SK-N-SH treated with all-trans-retinoic acid at 6 μM for 48 hours (cell line): ENCODE measurements around the gene CSE1L.
A peak's percentile ranks its signal among the peaks of the same experiment; 100 is the strongest.

Experiments
- ATAC-seq: fragments of 200-7000 bp; cut with Tn5 transposase; 3 replicates; pipeline ENCODE4 v1.9.1; 2020; ENCODE audit warnings: mild to moderate bottlenecking, moderate library complexity
- BACH2 ChIP-seq: fragments of 250-450 bp; sonication (Bioruptor Pico); IDR thresholded peaks from 2 replicates; pipeline ENCODE4 v1.9.0; 2021; ENCODE audit warnings: mild to moderate bottlenecking, borderline replicate concordance
- CSDC2 ChIP-seq: fragments of 250-450 bp; sonication (Bioruptor Pico); IDR thresholded peaks from 2 replicates; pipeline ENCODE4 v1.5.0; 2020; ENCODE audit warnings: mild to moderate bottlenecking, moderate library complexity
- CSRNP3 ChIP-seq: fragments of 250-450 bp; sonication (Bioruptor Pico); IDR thresholded peaks from 2 replicates; pipeline ENCODE4 v1.5.1; 2021; ENCODE audit warnings: mild to moderate bottlenecking, moderate library complexity
- ESRRG ChIP-seq: fragments of 250-450 bp; sonication (Bioruptor Pico); IDR thresholded peaks from 2 replicates; pipeline ENCODE4 v1.6.1; 2021; ENCODE audit warnings: mild to moderate bottlenecking
- GLIS3 ChIP-seq: fragments of 250-450 bp; sonication (Bioruptor Pico); IDR thresholded peaks from 2 replicates; pipeline ENCODE4 v1.5.0; 2020; ENCODE audit warnings: mild to moderate bottlenecking, moderate library complexity
- ISL1 ChIP-seq: fragments of 250-450 bp; sonication (Bioruptor Pico); IDR thresholded peaks from 2 replicates; pipeline ENCODE4 v2.1.2; 2022; ENCODE audit warnings: mild to moderate bottlenecking, moderate library complexity
- OSR1 ChIP-seq: fragments of 250-450 bp; sonication (Bioruptor Pico); IDR thresholded peaks from 2 replicates; pipeline ENCODE4 v1.8.0; 2022; ENCODE audit warnings: moderate library complexity, mild to moderate bottlenecking, inconsistent platforms
- POU6F1 ChIP-seq: fragments of 250-450 bp; sonication (Bioruptor Pico); IDR thresholded peaks from 2 replicates; pipeline ENCODE4 v1.8.0; 2021; ENCODE audit warnings: low read depth, mild to moderate bottlenecking, moderate library complexity, borderline replicate concordance
- PPARA ChIP-seq: fragments of 250-450 bp; sonication (Bioruptor Pico); IDR thresholded peaks from 2 replicates; pipeline ENCODE4 v1.5.0; 2020; ENCODE audit warnings: mild to moderate bottlenecking, borderline replicate concordance
- RARB ChIP-seq: fragments of 250-450 bp; sonication (Bioruptor Pico); IDR thresholded peaks from 2 replicates; pipeline ENCODE4 v1.8.0; 2021; ENCODE audit warnings: mild to moderate bottlenecking, moderate library complexity
- SNAI2 ChIP-seq: fragments of 250-450 bp; sonication (Bioruptor Pico); IDR thresholded peaks from 2 replicates; pipeline ENCODE4 v1.5.0; 2020; ENCODE audit warnings: mild to moderate bottlenecking, moderate library complexity
- TSHZ2 ChIP-seq: fragments of 250-450 bp; sonication (Bioruptor Pico); IDR thresholded peaks from 2 replicates; pipeline ENCODE4 v1.5.0; 2020; ENCODE audit warnings: mild to moderate bottlenecking, moderate library complexity
- ZC3H10 ChIP-seq: fragments of 250-450 bp; sonication (Bioruptor Pico); IDR thresholded peaks from 2 replicates; pipeline ENCODE4 v1.5.1; 2021; ENCODE audit warnings: mild to moderate bottlenecking, moderate library complexity
- ZFP3 ChIP-seq: fragments of 250-450 bp; sonication (Bioruptor Pico); IDR thresholded peaks from 2 replicates; pipeline ENCODE4 v1.5.0; 2020; ENCODE audit warnings: mild to moderate bottlenecking, moderate library complexity
- ZFP30 ChIP-seq: fragments of 450-650 bp; formaldehyde crosslinking; IDR thresholded peaks from 2 replicates; pipeline ENCODE4 v1.5.0; 2022; ENCODE audit warnings: mild to moderate bottlenecking, moderate library complexity
- ZNF70 ChIP-seq: fragments of 450-650 bp; formaldehyde crosslinking; IDR thresholded peaks from 2 replicates; pipeline ENCODE4 v1.5.0; 2020; ENCODE audit warnings: mild to moderate bottlenecking, moderate library complexity
- ZNF8 ChIP-seq: fragments of 450-650 bp; formaldehyde crosslinking; IDR thresholded peaks from 2 replicates; pipeline ENCODE4 v1.5.0; 2020; ENCODE audit warnings: mild to moderate bottlenecking, moderate library complexity
- TF ChIP-seq, protein P1 (sequence below): fragments of 250-450 bp; sonication (Bioruptor Pico); IDR thresholded peaks from 2 replicates; pipeline ENCODE4 v1.5.1; 2020; ENCODE audit warnings: low read depth, mild to moderate bottlenecking, moderate library complexity
- TF ChIP-seq, protein P2 (sequence below): fragments of 250-450 bp; sonication (Bioruptor Pico); IDR thresholded peaks from 2 replicates; pipeline ENCODE4 v1.8.0; 2020; ENCODE audit warnings: mild to moderate bottlenecking, moderate library complexity, borderline replicate concordance

CSE1L gene

GRCh38 chr20:49043000-49043399 lies 3.1 kb upstream of the CSE1L start:
- no peak for TF ChIP-seq ISL1 (CRISPR knock-in tag)
- TF ChIP-seq CSRNP3, result no peak
- no peak for TF ChIP-seq ESRRG (CRISPR knock-in tag)
- TF ChIP-seq BACH2 (CRISPR knock-in tag), result no peak
- no peak for TF ChIP-seq TSHZ2 (CRISPR knock-in tag)
- TF ChIP-seq, protein P1, sequence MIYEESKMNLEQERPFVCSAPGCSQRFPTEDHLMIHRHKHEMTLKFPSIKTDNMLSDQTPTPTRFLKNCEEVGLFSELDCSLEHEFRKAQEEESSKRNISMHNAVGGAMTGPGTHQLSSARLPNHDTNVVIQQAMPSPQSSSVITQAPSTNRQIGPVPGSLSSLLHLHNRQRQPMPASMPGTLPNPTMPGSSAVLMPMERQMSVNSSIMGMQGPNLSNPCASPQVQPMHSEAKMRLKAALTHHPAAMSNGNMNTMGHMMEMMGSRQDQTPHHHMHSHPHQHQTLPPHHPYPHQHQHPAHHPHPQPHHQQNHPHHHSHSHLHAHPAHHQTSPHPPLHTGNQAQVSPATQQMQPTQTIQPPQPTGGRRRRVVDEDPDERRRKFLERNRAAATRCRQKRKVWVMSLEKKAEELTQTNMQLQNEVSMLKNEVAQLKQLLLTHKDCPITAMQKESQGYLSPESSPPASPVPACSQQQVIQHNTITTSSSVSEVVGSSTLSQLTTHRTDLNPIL (CRISPR knock-in tag), result no peak
- ATAC-seq, result no peak

DNA sequence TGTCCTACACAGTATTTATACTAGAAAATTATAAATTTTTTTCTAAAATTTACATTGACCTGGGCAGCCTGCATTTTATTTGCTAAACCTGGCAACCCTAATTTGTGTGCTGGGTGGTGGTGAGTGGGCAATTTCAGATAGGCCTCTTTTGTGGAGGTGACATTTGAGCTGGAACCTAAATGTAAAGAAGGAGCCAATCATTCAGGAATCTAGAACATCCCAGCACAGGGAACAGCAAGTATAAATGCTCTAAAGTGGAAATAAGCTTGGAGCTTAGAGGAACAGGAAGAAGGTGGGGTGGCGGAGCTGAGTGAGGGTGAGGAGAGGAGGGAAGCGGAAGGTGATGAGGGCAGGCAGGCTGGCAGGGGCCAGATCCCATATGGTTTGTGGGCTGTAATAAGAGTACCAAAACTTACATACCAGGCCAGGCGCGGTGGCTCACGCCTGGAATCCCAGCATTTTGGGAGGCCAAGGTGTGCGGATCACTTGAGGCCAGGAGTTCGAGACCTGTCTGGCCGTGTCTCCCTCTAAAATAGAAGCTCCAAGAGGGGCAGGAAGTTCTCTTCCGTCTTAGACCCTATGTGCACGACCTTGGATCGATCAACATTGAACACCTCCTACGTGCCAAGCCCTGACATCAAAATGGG lies 549 bp upstream of the CSE1L start:
- no peak for TF ChIP-seq ZC3H10 (CRISPR knock-in tag)
- no peak for TF ChIP-seq GLIS3
- TF ChIP-seq OSR1 (CRISPR knock-in tag), result no peak
- TF ChIP-seq, protein P2, sequence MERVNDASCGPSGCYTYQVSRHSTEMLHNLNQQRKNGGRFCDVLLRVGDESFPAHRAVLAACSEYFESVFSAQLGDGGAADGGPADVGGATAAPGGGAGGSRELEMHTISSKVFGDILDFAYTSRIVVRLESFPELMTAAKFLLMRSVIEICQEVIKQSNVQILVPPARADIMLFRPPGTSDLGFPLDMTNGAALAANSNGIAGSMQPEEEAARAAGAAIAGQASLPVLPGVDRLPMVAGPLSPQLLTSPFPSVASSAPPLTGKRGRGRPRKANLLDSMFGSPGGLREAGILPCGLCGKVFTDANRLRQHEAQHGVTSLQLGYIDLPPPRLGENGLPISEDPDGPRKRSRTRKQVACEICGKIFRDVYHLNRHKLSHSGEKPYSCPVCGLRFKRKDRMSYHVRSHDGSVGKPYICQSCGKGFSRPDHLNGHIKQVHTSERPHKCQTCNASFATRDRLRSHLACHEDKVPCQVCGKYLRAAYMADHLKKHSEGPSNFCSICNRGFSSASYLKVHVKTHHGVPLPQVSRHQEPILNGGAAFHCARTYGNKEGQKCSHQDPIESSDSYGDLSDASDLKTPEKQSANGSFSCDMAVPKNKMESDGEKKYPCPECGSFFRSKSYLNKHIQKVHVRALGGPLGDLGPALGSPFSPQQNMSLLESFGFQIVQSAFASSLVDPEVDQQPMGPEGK (CRISPR knock-in tag), result no peak
- TF ChIP-seq ZNF70, result no peak
- no peak; the same call in 1 of the 2 replicates for TF ChIP-seq CSDC2
- no peak for TF ChIP-seq POU6F1 (CRISPR knock-in tag)
- no peak for TF ChIP-seq SNAI2 (CRISPR knock-in tag)
- no peak for TF ChIP-seq CSRNP3
- no peak for TF ChIP-seq ZFP3 (CRISPR knock-in tag)
- TF ChIP-seq, all 23 proteins: peak for 0
- ATAC-seq, result no peak

DNA sequence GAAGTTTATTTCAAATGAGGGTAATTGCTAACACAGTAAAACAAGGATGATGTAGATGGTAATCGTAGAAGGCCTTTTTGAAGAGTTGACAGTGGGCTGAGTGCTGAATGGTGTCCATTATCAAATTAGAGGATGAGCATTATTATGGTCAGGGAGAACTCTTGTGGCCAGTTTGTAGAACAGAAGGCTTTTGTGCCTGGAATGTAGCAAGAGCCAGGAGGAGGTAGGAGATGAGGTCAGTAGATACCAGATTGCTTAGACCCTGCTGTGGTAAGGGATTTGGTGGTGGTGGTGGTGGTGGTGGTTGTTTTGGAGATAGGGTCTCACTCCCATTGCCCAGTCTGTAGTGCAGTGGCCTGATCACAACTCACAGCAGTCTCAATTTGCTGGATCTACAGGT lies 6.2 kb downstream of the CSE1L start:
- ATAC-seq, result peak; percentile 46
- TF ChIP-seq ZNF70 (no peak), SNAI2 (CRISPR knock-in tag) (no peak), ZFP3 (CRISPR knock-in tag) (no peak), ZFP30 (CRISPR knock-in tag) (no peak), ZNF8 (no peak), RARB (CRISPR knock-in tag) (no peak), PPARA (CRISPR knock-in tag) (no peak)
- TF ChIP-seq, protein P2 (CRISPR knock-in tag), result no peak
